Measurements from ENCODE around the gene IRX5. TPM values are rescaled to one million over a fixed set of nuclear protein-coding genes. Genes with fewer than 3 reads are reported as not detected.

IRX5 gene
- total RNA-seq, 1 experiment from 2014 or later: 0.86 TPM

DNA sequence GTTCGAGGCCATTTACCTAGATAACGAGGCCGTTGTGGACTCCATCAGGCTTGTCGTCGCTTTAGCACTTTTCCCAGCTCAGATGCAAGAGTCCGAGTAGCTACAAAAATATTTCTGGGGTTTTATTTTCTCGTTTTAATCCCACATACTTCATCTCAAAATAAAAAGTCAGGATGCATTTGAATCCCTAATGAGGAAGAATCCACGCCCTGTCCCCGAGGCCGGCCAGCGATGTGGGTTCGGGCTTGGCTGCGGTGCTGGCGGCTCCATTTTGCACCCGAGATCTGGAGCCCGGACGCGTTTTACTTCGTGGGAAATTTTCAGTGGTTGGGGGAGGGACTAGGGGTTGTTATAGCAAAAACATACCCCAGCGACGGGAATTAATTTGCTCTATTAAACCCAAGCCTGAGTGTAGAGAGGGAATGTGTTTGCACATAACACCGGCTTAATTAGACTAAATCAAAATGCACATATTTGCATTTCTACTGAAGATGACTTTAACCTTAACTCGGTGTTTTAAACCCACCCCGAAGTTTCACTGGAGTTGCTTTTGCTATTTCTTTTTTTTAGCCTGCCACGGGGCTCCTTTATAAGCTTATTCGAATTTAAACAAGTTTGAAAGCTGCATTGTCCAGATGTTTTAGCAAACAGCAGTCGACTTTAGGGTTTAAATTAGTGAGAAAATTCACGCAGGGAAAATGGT lies 4.8 kb downstream of the IRX5 start:
- DNase-seq (ENCODE audit: low read depth, low spot score) (no peak), ATAC-seq (no peak)
- TF ChIP-seq CBX3 (IDR thresholded peaks at IDR 0.05; ENCODE audit: low read depth) (no peak), ZBTB33 (IDR thresholded peaks at IDR 0.05; ENCODE audit: extremely low read depth, insufficient replicate concordance, low read length) (no peak), SRF (IDR thresholded peaks at IDR 0.05; ENCODE audit: low read depth) (no peak), POLR2A (IDR thresholded peaks at IDR 0.05; ENCODE audit: borderline replicate concordance, extremely low read depth, insufficient read depth, insufficient read length) (no peak), TCF7L2 (IDR thresholded peaks at IDR 0.05; ENCODE audit: borderline replicate concordance, extremely low read depth, insufficient read depth, insufficient read length) (no peak), MAX (IDR thresholded peaks at IDR 0.05) (no peak), ZFX (IDR thresholded peaks at IDR 0.05) (no peak), YY1 (IDR thresholded peaks at IDR 0.05; ENCODE audit: extremely low read depth, insufficient replicate concordance, low read depth, low read length) (no peak), CEBPB (IDR thresholded peaks at IDR 0.05; ENCODE audit: low read depth) (no peak)
- TF ChIP-seq, protein P1, sequence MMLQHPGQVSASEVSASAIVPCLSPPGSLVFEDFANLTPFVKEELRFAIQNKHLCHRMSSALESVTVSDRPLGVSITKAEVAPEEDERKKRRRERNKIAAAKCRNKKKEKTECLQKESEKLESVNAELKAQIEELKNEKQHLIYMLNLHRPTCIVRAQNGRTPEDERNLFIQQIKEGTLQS (IDR thresholded peaks at IDR 0.05): no peak
- TF ChIP-seq, protein P2, sequence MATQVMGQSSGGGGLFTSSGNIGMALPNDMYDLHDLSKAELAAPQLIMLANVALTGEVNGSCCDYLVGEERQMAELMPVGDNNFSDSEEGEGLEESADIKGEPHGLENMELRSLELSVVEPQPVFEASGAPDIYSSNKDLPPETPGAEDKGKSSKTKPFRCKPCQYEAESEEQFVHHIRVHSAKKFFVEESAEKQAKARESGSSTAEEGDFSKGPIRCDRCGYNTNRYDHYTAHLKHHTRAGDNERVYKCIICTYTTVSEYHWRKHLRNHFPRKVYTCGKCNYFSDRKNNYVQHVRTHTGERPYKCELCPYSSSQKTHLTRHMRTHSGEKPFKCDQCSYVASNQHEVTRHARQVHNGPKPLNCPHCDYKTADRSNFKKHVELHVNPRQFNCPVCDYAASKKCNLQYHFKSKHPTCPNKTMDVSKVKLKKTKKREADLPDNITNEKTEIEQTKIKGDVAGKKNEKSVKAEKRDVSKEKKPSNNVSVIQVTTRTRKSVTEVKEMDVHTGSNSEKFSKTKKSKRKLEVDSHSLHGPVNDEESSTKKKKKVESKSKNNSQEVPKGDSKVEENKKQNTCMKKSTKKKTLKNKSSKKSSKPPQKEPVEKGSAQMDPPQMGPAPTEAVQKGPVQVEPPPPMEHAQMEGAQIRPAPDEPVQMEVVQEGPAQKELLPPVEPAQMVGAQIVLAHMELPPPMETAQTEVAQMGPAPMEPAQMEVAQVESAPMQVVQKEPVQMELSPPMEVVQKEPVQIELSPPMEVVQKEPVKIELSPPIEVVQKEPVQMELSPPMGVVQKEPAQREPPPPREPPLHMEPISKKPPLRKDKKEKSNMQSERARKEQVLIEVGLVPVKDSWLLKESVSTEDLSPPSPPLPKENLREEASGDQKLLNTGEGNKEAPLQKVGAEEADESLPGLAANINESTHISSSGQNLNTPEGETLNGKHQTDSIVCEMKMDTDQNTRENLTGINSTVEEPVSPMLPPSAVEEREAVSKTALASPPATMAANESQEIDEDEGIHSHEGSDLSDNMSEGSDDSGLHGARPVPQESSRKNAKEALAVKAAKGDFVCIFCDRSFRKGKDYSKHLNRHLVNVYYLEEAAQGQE (IDR thresholded peaks at IDR 0.05; ENCODE audit: low read depth): no peak
- Histone ChIP-seq H4K20me1 (ENCODE audit: insufficient read depth) (no peaks in the 10 kb centered on the region), H3K36me3 (ENCODE audit: control insufficient read depth in 1 of 2, insufficient read depth in 2 of 2, low read length in 2 of 2) (no peaks in the 10 kb centered on the region), H2AFZ (ENCODE audit: low read depth, low read length, poor library complexity, severe bottlenecking) (no peak overlapping the region), H3K79me2 (ENCODE audit: insufficient read depth, low read length) (no peaks in the 10 kb centered on the region), H3K27me3 (ENCODE audit: insufficient read depth, low read length) (no peaks in the 10 kb centered on the region), H3K4me3 (replicated peaks in 1 of 2; ENCODE audit: low read depth in 1 of 2, low read length in 2 of 2) (no peak overlapping the region), H3K9me3 (ENCODE audit: control insufficient read depth in 1 of 2, insufficient read depth in 1 of 2, low read depth in 1 of 2, low read length in 2 of 2) (no peaks in the 10 kb centered on the region), H3K27ac (ENCODE audit: low read depth, low read length) (no peak overlapping the region), H3K9me2 (ENCODE audit: insufficient read depth) (no peaks in the 10 kb centered on the region), H3K4me2 (ENCODE audit: low read length) (no peak overlapping the region), H3K4me1 (ENCODE audit: control insufficient read depth in 1 of 2, insufficient read depth in 2 of 2, low read length in 2 of 2) (no peaks in the 10 kb centered on the region), H3K9ac (ENCODE audit: low read length) (no peak overlapping the region)
- no TSS peak for BruUV-seq (replicated peaks)
- ChIA-PET POLR2A (no interaction called here), CTCF (no interaction called here), RAD21 (ENCODE audit: low non-redundant PET in 1 of 2, low total read pairs in 2 of 2, uncharacterized antibody in 2 of 2, unreplicated experiment in 2 of 2) (no interaction called here)
- intact Hi-C loops (cut with micrococcal nuclease): no loop called here
